Breast epithelium (tissue), 3 donors: ENCODE data around the gene SLC39A7.

ENCODE experiments used
- CTCF ChIP-seq, 3 donors: fragments of 450-650 bp; IDR thresholded peaks; one replicate each; pipeline ENCODE4 v1.5.1; 2016 to 2017; ENCODE audit warnings: antibody characterized with exemption in 3 of 3, mild to moderate bottlenecking in 3 of 3, moderate library complexity in 3 of 3
- POLR2A ChIP-seq: fragments of 450-650 bp; IDR thresholded peaks from one replicate; pipeline ENCODE4 v1.6.1; 2016; ENCODE audit warnings: antibody characterized with exemption, mild to moderate bottlenecking, moderate library complexity
- POLR2AphosphoS5 ChIP-seq, 3 donors: sonication (generic); formaldehyde crosslinking; IDR thresholded peaks; one replicate each; pipeline ENCODE4 v1.6.1; 2017; ENCODE audit warnings: antibody characterized with exemption in 3 of 3

GRCh38 chr6:33189625-33190448, 10.8 kb upstream of the SLC39A7 start:
- no peak for TF ChIP-seq CTCF (IDR thresholded peaks at IDR 0.05)
- TF ChIP-seq POLR2A, result no peak
- no peak for TF ChIP-seq POLR2AphosphoS5 (IDR thresholded peaks at IDR 0.05)
